WTC11 (cell line): ENCODE results near the gene F2R.

Experiments
- ZNF423 ChIP-seq: fragments of 250-450 bp; sonication (Bioruptor Pico); IDR thresholded peaks from 2 replicates; pipeline ENCODE4 v2.1.2; 2022; ENCODE audit warnings: mild to moderate bottlenecking, moderate library complexity
- TF ChIP-seq, protein P1 (sequence below): fragments of 200-600 bp; IDR thresholded peaks from 2 replicates; pipeline ENCODE4 v1.8.0; 2022; ENCODE audit warnings: antibody characterized with exemption

DNA sequence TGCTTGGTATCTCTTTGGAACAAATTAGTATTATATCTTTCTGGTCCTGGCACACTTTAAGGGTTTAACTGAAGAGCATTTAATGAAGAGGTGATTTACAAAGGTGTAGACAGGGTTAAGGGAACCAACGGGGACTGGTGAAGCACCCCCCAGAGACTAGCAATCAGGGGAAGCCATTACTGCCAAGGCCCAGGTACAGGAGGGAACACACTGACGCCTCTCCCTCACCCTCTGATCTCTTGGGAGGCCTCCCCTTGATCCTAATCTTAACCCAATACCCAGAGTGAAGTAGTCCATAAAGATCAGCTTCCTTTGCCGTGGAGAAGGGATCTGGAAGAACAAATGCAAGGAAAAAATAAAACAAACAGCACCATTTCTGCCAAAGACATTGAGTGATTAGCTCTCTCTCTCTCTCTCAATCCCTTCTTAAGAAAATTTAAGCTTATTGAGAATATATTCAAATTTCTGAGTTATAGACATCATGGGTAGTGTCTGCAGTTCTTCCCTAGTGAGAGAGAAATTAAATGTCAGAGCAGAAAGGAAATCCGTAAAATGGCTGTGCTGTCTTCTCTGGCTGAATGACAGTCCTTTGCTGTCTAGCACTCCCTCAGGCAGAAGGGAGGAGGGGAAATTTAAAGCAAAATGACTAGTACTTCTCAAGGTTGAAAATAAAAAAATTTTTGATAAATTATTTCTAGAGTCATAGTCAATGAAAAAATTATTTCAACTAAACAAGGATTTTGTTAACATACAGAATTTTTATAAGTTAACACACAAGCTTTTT lies 20.0 kb downstream of the F2R start:
- TF ChIP-seq, protein P1, sequence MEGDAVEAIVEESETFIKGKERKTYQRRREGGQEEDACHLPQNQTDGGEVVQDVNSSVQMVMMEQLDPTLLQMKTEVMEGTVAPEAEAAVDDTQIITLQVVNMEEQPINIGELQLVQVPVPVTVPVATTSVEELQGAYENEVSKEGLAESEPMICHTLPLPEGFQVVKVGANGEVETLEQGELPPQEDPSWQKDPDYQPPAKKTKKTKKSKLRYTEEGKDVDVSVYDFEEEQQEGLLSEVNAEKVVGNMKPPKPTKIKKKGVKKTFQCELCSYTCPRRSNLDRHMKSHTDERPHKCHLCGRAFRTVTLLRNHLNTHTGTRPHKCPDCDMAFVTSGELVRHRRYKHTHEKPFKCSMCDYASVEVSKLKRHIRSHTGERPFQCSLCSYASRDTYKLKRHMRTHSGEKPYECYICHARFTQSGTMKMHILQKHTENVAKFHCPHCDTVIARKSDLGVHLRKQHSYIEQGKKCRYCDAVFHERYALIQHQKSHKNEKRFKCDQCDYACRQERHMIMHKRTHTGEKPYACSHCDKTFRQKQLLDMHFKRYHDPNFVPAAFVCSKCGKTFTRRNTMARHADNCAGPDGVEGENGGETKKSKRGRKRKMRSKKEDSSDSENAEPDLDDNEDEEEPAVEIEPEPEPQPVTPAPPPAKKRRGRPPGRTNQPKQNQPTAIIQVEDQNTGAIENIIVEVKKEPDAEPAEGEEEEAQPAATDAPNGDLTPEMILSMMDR, result no peak
- TF ChIP-seq ZNF423 (CRISPR knock-in tag), result no peak
